HG02571 (cell line): ENCODE measurements around the gene NOS3.
A peak's percentile ranks its signal among the peaks of the same experiment; 100 is the strongest.

Experiments
- ATAC-seq: cut with Tn5 transposase; IDR thresholded peaks from one replicate; pipeline ENCODE4 v1.9.1; 2021; ENCODE audit warnings: mild to moderate bottlenecking, moderate library complexity; ENCODE audit not compliant: unreplicated experiment

NOS3 gene

DNA sequence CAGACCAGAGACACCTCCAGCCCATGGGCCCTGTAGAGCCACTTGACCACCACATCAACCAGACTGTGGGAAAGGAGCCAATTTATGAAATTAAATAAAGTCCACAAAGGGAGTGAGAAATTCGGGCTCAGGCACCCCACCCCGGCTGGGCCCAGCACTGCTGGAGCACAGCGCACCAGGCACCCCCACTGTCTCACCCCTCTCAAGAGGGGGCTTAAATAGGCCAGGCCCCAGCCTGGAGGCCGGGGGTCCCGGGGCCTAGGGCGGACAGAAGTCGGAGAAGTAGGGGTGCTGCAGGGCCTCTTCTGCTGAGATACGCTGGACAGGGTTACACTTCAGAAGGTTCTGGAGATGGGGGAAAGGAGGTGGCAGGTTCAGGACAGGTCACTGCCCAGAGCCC lies 62.9 kb downstream of the NOS3 start:
- no peak for ATAC-seq

GRCh38 chr7:151056283-151056665 lies 65.5 kb downstream of the NOS3 start:
- ATAC-seq: no peak

DNA sequence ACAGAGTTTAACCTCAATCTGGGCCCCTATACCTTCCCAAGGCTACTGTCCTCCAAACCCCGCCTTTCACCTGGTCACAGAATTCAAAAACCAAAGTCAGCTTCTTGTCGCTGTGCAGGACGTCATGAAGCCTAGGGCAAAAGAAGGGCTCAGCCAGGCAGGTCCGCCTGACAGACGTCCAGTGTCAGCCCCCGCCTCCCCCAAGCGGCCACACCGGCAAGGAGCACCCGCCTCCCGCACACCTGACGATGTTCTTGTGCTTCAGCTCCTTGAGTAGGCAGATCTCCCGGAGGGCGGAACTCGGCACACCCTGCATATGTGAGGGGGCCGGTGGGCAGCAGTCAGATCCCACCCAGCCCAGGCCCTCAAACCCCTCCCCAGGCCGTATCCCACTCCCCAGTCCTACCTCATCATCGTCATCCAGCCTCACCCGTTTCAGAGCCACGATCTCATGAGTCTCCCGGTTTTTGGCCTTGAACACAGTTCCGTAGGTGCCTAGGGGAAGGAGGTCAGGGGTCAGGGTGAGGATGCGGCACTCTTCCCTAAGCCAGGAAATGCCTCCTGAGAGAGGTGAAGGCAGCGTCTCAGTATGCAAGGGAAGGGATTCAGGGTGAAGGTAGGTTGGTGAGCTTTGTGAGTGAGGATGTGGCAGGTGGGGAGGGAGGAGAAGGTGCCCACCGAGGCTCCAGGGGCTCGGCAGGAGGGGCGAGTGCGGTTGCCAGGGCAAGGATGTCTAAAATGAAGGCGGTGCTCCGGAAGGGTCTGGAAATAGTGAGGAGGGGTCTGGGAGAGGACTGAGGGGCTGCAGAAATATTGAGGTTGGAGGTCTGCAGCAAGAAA lies 66.1 kb downstream of the NOS3 start:
- no peak for ATAC-seq

DNA sequence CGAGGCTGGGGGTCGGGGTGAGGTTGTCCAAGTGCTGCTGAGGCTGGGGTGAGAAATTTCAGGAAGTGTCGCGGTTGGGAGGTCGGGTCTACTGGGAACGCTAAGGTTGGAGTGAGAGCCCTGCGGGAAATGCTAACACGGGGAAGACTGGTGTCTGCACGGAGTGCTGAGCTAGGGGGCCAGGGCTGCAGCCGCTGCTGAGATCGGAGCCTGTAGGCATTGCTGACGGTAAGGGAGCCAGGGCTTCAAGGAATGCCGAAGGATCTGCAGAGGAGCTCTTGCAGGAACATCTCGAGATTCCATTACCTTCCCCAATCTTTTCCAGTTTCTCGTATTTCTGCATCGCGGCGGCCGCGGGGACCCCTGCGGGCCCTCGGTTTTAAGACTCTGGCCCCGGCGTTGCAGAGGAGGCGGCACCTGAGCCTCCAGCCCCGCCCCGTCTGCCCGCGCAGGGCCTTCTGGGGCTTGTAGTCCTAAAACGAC lies 66.7 kb downstream of the NOS3 start, which contains the start of gene CDK5:
Gene CDK5, minus strand, starts transcription at position 392 of the 483 bp plus-strand sequence. Its CDS starts 49 bp downstream, at position 343.
- peak; percentile 7 for ATAC-seq

- ATAC-seq: peak; percentile 83
These were observed 67.4 kb downstream of the NOS3 start for GRCh38 chr7:151057989-151058780.

DNA sequence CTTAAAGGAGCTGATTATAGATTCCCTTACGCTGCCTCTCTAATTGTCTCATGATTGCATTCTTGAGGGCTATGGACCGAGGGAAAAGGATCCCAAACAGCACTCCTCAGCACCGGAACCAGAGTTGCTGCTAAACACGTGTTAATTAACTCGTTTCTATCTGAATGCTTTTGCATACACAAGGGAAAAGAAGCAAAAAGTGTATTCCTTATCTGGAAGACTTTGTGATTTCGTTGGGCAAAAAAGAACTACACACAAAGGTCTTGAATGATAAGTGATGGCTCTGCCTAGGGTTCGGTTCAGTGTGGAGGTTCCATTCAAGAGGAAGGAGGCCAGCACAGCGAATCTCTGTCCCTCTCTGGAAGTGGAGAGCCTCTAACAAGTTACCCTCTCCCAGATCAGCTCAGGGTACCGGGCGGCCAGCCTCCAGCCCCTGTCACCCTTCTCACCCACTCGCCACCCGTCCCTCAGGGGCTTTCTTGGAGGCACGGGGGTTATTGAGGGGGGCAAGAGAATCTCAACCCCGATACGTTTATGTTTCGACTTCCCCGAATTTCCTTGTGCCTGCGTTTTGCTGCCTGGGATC lies 68.1 kb downstream of the NOS3 start:
- ATAC-seq: no peak

- peak; percentile 33 for ATAC-seq
These were observed 68.7 kb downstream of the NOS3 start, which contains the start of gene SLC4A2 for GRCh38 chr7:151059367-151060112. SLC4A2 (plus strand) TSS chr7:151059589; CDS start chr7:151061988, 2,399 bp downstream.

GRCh38 chr7:151060113-151060415 lies 69.2 kb downstream of the NOS3 start:
- no peak for ATAC-seq

DNA sequence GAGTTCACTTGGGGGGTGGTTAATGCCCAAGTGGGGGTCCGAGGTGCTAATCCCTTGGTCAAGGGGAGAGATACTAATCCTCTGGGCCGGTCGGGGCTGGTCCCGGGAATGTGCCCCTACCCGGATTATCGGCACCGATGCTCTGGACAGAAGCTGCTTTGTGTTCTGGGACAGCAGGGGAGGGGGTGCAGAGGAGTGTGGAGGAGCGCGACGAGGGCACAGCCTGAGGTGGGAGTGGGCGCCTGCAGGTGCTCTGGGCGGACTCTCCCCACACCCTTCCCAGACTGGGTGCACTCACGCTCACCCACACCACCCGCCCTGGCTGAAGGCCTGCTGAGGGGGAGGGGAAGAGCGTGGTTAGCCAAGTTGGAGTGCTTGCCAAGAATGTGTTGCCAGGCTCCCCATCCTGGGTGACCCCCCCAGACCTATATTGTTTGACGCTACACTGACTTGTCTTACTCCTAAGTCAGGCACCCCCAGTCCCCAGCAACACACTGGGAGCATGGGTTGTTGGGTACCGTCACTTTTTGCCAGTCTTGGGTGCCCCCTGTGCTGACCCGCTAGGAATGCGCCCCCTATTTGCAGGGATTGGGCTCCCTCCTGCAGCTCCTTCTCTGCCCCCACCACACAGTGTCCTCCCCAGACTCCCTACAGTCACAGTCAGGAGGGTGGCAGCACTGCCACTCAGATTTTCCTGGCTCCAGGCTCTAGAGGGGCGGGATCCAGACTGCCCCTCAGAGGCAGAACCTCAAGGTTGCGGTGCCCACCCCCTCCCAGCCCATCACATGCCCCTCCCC lies 69.8 kb downstream of the NOS3 start:
- ATAC-seq: no peak

GRCh38 chr7:151061213-151062110 lies 70.6 kb downstream of the NOS3 start:
- ATAC-seq: no peak

DNA sequence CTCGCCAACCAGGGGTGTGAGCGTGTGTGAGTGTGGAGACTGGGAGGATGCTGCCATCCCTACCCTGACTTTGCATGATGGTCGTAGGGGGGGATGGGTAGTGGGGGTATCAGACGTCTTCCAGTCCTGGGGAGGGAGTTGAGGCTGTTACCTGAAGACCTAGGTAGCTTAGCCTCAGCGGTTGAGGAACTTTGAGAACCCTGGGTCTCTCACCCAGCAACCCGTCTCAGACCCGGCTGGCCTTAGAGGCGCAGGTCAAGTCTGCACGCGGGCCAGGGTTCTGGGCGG lies 71.2 kb downstream of the NOS3 start:
- ATAC-seq: no peak

GRCh38 chr7:151062399-151063211 lies 71.8 kb downstream of the NOS3 start:
- no peak for ATAC-seq

- ATAC-seq: no peak
These were observed 72.4 kb downstream of the NOS3 start for GRCh38 chr7:151063212-151063561.
